GM18502 (cell line): ENCODE measurements around the gene MAPK12.

Source experiments
- ATAC-seq: cut with Tn5 transposase; IDR thresholded peaks from one replicate; pipeline ENCODE4 v1.9.1; 2021; ENCODE audit warnings: mild to moderate bottlenecking; ENCODE audit not compliant: unreplicated experiment, poor library complexity

The MAPK12 gene

DNA sequence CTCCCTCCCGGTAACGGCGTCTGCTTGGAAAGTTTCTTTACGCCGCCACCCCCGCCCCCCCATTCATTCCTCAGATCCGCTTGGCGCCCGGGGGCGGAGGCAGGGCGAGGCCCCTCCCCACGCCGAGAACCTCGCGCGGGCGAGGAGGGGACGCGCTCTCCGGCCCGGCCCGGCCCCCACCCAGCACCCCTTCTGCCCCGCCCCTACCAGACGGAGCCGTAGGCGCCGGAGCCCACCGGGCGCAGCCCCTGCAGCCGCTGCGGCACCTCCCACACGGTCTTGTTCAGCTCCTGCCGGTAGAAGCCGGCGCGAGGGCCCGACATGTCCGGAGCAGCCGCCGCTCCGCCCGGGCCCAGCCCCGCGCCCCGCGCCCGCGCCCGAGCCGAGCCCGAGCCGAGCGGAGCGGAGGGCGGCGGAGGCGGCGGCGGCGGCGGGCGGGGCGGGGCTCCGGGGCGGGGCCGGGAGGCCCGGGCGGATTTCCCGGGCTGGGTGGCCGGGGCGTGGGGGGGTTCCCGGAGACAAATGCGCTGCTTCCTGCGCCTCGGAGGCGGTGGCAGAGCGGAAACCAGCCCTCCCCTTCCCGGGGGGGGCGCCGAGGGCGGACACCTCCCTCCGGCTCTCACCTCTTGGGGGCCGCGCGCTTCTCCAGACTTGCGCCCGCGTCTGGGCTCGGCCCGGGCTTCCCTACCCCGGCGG is 8.6 kb upstream of the MAPK12 start, which contains the start of gene MAPK11:
Gene MAPK11 (minus strand): TSS at position 411 of the 696 bp plus-strand sequence. CDS start 88 bp downstream, at position 323.
- peak; percentile 42 for ATAC-seq

DNA sequence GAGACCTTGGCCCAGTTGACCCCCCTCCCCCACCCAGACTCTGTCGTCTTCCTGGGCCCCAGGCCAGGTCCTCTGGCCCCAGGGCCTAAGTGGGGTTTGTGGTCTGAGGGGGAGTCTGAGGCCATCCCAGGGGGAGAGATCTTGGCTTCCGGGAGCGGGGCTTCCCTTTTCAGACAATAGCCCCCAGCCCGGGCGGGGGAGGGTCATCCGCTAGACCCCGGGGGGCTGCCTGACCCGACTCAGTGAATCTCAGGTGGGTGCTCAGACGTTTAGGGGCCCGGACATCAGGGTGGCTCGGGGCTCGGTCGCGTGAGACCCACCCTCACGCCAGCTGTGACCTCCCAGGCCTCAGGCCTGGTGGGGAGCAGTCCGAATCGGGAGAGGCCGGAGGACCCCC is 8.1 kb upstream of the MAPK12 start:
- no peak for ATAC-seq

DNA sequence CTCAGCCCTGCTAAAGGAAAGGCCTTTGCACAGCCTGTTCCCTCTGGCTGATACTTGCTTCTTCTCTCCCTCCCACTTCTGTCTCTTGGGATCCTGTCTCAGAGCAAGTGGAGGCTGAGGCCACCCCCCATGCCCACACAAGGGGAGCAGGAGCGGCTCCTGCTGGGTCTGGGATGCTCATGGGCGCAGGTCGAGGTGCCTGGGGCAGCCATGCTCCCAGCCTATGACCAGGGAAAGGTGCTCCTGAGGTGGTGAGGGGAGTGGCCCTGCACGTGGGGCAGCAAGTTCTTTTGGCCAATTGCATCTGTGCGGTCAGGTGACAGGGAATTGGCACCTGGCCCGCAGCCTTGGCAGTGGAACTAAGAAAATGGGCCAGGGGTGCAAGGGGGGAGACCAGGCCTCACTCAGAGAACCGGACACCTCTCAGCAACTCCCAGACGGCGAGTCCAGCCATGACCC is 7.2 kb upstream of the MAPK12 start:
- no peak for ATAC-seq

DNA sequence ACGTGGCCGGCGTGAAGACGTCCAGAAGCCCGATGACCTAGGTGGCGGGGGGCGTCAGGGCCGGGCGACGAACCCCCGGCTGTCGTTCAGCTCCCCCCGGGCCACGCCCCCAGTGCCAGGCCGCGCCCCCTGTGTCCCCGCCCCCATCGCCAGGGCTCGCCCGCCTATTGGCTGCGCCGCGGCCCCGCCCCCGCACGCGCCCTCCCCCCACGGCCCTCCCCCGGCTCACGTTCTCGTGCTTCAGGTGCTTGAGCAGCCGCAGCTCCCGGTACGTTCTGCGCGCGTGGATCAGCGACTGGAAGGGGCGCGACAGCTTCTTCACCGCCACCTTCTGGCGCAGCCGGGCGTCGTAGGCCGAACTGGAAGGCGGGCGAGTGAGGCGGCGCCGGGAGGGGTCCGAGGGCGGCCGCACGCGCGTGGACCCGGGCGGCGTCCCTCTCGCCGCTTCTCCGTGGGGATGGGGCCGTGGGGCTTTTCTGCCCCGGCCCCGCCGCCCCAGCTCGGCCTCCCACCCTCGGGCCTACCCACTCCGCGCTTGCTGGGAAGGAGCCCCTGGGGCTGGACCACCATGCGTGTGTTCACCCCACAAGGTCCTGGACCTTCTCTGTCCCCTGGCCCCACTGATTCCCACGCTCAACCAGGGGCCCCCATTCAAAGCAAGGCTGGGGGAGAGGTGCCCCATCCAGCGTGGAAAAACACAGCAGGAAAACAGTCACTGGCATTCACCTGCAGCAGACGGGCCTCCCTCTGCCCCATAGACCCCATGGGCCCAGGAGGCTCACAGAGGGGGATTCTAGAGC is 6.3 kb upstream of the MAPK12 start:
- ATAC-seq, result no peak

DNA sequence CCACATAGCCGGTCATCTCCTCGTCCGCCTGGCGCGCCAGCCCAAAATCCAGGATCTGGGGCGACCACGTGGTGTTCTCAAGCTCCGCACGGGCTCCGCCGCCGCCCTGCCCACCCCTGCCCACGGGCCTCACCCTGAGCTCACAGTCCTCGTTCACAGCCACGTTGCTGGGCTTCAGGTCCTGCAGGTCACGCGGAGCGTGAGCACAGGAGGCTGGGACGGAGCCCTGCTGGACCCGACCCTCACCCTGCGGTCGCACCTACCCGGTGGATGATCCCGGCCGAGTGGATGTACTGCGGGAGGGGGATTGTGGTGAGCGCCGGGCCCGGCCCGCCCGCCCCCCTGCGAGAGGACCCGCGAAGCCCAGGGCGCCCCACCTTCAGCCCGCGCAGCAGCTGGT is 5.5 kb upstream of the MAPK12 start:
- no peak for ATAC-seq

DNA sequence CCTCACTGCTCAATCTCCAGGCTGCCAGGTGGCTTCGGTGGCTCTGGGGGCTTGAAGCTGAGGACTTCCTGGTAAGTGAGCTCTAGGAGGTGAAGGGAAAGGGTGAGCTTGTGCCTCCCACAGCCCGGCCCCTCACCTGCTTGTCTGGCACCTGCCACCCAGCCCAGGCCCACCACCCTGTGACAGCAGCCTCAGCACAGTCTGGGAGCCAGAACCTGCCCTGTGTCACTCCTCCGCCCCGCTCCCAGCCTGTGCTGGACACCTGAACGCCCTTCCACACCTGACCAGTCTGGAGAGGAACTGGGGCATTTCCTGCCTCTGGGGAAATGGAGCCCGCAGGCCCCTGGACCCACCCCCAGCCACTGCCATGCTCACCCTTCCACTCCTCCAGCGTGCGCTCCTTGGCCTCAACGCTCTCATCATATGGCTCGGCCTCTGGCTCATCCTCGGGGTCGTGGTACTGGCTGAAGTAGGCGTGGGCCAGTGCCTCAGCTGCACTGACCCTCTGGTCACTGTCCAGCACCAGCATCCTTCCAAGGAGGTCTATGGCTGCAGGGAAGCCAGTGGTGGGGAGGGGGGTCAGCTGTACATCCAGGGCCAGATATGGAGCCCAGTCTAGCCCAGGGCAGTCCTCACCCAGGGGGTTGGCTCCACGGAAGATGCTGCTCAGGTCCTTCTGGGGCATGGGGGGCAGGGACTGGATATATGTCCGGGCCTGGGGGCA is 3.6 kb upstream of the MAPK12 start:
- no peak for ATAC-seq

DNA sequence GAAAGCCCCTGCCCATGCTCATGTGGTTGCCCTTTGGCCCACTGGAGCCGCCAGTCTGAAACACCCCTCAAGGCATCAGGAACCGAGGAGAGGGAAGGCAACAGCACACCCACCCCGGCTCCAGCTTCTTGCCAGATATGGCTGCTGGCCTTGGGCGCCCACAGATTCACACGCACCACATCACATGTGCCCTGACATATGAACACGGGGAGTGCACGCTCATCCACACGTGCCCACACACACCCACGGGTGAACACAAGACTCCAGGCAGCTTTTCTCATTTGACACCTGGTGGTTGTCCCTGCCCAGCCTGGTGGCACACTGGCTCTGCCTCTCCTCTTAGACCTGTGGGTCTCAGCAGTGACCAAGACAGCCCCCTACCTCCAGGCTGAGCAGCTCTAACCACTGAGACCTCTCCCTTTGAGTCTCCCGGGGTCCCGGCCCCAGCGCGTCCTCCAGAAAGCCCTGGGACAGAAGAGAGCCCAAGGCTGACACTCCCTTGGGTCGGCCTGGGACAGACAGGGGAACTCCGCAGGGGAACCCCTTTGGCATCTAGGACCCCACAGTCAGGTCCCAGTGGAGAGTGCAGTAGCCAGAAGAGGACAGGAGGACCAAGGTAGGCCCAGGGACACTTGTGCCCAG is 2.7 kb upstream of the MAPK12 start:
- no peak for ATAC-seq

DNA sequence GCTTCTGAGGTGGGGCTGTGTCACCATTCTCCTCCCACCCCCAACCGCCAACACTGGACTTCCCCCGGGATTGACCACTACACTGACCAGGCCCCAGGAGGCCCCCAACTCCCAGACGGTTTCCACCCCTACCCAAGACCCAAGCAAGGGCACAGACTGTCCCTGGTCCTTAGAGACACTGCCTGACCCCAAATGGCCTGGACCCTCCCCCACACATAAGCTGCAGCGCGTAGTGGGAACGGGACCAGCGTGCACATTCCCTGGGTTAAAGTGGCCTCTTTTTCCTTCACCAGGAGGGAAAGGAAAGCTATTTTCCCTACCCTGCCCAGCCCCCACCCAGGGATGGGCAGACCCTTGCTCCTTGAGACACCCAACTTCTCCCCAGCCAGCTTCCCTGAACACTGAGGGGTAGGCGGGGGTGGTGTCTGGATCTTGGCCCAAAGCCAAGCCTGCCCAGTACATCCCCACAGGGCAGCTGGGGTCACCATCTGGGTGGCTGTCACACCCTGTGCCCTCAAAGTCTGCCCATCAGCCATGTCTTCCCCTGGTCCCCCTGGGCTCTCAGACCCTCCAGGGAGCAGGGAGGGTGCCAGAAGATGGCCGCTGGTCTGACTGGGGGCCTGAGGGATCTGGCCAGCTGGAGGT is 1.6 kb upstream of the MAPK12 start:
- ATAC-seq, result no peak

DNA sequence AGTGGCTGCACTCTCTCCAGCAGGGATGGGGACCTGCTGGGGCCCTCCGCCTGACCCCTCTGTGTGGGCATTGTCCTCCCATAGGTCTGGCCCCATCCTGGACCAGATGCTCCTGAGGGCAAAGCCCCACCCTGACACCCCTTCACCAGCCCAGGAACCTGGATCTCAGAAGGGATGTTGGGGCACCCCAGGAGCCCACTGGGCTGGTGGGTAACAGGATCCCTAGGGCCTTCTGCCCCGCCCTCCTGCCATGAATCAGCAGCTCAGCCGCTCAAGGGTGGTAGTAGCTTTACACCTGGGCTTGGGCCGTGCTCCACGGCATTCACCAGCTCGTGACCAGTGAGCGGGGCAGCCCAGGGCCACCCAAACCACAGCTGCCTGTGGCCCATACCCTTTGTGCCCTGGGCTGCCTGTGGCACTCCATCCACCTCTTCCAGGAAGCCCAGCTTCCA is 1.0 kb upstream of the MAPK12 start:
- ATAC-seq, result no peak

DNA sequence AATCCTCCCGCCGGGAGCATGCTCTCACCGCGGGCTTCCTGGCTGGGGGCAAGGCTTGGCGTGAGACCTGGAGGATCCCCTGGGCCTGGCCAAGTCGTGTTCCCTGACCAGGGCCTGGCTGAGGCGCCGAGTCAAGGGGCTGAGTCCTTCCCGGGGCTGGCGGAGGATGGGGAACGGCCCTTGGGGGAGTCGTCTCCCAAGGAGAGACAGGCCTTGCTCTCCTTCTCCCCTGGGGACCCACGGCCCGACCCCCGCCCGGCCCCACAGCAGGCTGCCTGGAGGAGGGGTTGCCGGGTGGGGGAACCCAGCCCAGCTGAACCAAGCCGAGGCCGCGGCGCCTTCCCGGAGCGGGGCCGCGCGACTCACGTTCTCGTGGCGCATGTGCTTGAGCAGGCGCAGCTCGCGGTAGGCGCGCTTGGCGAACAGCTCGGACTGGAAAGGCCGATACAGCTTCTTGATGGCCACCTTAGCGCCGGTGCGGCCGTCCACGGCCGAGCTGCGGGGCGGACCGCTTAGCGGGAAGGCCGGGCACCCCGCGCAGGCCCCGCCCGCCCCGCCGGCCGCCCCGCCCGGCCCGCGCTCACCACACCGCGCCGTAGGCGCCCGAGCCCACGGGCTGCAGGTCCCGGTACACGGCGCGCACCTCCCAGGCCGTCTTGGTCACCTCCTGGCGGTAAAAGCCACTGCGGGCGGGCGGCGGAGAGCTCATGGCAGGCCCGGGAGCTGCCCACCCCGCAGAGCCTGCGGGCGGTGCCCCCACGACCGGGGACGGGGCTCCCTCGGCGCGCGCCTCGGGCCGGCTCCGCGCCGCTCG is 475 bp downstream of the MAPK12 start:
- ATAC-seq, result no peak

DNA sequence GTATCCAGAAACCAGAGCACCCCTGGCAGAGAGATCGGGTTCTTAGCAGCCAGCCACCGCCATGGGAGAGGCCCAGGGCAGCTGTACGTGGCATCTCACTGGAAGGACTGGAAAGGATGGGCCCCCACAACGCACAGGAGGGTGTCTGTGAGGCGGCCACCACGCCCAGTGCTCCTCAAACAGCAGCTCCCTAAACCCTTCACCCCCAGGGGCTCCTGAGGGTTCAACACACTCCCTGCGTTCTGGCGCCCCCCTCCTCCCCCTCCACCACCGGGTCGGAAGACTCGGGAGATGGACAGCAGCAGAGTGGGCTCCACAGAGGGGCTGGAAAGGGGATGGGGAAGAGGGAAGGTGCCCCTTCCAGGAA is 1.1 kb downstream of the MAPK12 start:
- ATAC-seq, result no peak

DNA sequence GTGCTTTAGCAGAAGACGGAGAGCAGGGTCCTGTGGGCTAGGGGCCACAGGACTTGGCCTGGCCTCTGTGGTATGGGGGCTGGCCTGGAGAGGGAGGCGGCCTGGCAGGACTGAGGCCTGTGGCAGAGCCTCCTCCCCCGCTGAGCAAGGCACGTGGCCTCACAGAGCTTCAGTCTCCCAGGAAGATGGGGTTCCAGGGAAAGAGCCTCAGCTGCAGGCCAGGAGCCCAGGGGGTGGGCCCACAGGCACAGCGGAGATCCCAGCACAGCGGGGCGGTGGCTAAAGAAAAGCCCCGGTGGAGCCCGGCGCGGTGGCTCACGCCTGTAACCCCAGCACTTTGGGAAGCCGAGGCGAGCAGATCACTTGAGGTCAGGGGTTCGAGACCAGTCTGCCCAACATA is 2.2 kb downstream of the MAPK12 start:
- ATAC-seq, result no peak

DNA sequence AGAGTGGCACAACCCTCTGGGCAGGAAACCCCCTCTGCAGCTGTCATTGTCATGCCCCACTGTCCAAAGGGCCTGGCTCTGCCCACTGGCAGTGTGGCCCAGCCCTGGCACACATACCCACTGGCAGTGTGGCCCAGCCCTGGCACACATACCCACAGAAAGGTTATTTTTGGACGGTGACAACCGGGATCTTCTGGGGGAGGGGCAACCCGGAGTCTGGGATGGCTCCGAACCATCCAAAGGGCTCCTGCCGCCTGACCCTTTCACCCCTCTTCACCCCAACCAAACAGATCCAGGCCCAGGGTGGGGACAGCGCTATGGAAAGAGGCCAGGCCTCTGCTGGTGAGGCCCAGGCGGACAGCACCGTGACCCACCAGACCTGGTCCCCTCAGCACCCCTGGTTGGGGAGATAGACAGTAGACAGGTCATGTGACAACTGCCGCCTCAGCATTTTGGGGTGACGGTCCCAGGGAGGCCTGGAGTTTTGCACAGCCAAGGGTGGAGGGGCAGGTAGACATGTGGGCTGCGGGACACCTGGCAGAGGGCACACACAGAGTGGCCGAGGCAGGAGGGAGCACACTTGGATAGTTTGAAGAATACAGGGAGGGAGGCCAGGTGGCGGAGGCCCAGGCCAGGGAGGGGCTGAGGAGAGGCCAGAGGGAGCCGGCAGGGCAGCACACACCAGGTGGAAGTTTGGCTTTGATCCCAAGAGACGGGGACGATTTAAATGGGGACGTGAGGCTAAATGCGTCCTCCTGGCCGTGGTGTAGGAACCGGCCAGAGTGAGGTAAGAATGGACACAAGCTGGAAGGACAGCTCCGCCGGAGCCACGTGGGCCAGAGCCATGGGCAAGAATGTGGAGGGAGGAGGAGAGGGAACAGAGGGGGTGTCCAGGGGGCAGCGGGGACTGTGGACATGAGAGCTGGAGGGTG is 2.9 kb downstream of the MAPK12 start:
- ATAC-seq, result no peak

DNA sequence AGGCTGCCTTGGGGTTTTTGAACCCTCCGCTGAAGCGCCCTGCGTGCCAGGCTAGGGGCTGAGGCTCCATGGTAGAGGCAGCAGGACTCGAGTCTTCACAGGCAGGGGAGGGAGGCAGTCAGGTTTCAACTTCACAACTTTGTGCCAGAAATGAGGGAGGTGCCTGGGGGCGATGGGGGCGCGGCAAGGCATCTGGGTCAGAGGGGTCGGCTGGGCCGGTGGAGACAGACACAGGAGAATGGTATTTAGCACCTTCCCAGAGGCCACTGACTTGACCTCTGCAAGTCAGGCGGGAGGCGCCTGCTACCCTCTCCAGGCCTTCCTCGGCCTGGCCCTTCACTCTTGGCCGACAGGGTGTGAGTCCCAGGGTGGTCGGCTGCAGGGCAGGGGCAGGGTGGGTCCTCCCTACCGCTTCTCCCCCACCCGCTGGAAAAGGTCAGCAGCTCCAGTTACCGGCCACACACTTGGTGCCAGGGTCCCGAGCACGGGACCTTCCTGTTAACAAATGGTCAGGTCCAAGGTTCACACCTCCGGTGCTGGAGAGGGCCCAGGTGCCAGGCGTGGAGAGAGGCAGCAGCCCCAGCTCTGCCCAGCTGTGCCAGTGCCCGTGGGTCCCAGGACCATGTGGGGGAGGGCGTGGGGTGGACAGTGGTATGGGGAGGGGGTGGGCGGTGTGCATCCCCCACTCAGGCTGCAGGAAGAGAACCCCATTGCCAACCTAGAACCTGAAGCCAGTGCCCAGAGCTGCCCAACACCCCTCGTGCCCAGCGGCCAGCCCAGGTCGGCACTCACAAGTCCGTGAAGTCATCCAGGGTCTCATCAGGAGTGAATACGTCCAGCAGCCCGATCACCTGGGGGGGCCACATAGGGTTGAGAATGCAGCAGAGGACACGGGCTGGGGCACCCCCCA is 3.8 kb downstream of the MAPK12 start:
- ATAC-seq, result no peak

DNA sequence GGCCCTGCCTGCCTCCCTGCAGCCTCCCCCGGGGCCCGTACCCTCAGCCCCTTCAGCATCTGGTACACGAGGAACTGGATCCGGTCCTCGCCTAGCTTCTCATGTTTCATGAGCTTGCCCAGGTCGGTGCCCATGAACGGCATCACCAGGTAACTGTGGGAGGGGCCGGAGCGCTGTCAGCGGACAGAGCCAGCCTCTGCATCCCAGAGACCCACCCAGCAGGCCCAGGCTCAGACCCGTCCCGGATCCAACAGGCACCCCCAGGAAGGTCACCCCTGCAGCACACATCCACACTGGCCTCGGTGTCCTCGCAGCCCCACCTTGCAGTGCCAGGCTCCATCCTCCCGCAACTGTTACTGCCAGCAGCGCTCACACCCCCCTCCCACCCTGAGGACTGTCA is 4.4 kb downstream of the MAPK12 start:
- no peak for ATAC-seq

DNA sequence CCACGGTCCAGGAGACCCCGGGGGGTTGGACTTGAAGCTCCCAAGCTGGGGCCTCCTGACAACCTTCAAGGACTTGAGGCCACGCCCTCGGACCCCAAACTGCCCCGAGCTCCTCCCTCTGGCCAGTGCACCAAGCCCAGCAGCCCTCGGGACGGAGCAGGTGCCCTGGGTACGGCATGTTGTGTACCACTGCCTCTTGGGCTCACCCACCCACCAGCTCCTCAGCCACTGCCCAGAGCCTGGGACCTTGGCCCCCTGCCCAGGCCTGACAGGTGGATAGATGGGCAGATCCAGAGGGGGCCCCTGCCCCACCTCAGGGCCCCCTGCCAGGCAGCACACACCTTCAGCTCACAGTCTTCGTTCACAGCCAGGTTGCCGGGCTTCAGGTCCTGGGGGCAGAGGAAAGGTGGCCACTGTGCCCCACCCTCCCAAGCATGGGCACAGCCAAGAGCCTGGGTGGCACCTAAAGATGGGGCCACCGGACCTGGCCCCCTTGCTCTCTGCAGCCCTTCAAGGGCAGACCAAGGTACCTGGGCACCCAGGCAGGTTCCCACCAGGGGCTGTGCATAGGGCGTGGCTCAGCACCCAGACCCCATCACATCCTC is 5.1 kb downstream of the MAPK12 start:
- ATAC-seq, result no peak

DNA sequence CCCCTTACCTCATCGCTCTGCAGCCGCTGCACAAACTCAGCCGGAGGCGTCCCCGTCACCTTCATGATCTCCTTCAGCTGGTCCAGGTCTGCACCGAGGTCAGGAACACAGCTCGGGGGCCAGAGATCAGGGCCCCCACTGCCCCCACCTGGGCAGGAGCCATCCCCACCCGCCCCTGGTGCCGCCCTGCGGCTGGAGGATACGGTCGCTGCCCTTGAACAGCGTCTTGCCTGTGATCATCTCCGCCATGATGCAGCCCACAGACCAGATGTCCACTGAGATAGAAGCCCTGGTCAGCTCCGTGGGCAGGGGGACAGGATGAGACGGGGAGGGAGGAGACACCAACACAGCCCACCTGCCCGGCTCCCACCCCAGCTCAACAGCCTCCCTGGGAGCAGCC is 5.9 kb downstream of the MAPK12 start:
- no peak for ATAC-seq
